K562 (cell line): ENCODE data around the gene LNPEP. TPM values are rescaled to one million over a fixed set of nuclear protein-coding genes. Genes with fewer than 3 reads are reported as not detected.
A peak's percentile ranks its signal among the peaks of the same experiment; 100 is the strongest.

Experiments used
- ARID2 ChIP-seq: fragments of 450-650 bp; IDR thresholded peaks from 2 replicates; pipeline ENCODE4 v1.6.1; 2017; ENCODE audit warnings: antibody characterized with exemption, mild to moderate bottlenecking
- CBFA2T2 ChIP-seq: fragments of 450-650 bp; conservative IDR thresholded peaks from 2 replicates; pipeline ENCODE4 v1.6.1; 2017; ENCODE audit warnings: mild to moderate bottlenecking
- CEBPG ChIP-seq, 3 experiments: fragments of 200-800 bp in 1 of 3; sonication (Bioruptor generic) in 1 of 3; sonication (generic) in 1 of 3; formaldehyde crosslinking in 1 of 3; IDR thresholded peaks in 2 of 3; conservative IDR thresholded peaks in 1 of 3; 2 replicates each; pipeline versions ENCODE4 v1.6.1 to v1.8.0; 2016 to 2022; ENCODE audit warnings: missing compliant biosample characterization in 2 of 3, missing genetic modification characterization in 2 of 3, mild to moderate bottlenecking in 1 of 3, missing genetic modification reagents in 1 of 3
- FIP1L1 ChIP-seq: fragments of 200-400 bp; formaldehyde crosslinking; IDR thresholded peaks from 2 replicates; pipeline ENCODE4 v1.6.1; 2018; ENCODE audit warnings: mild to moderate bottlenecking, low read depth, low read length; ENCODE audit not compliant: poor library complexity, severe bottlenecking
- HDAC8 ChIP-seq: fragments of 450-650 bp; IDR thresholded peaks from 2 replicates; pipeline ENCODE4 v1.6.1; 2016; ENCODE audit warnings: mild to moderate bottlenecking, missing genetic modification characterization, moderate library complexity, missing compliant biosample characterization
- HLTF ChIP-seq: fragments of 450-650 bp; IDR thresholded peaks from 2 replicates; pipeline ENCODE4 v1.6.1; 2016
- HMG20A ChIP-seq: fragments of 450-650 bp; formaldehyde crosslinking; conservative IDR thresholded peaks from 2 replicates; pipeline ENCODE4 v1.4.0; 2020; ENCODE audit warnings: mild to moderate bottlenecking, mixed read lengths
- KDM4B ChIP-seq, 2 experiments: fragments of 450-650 bp in 1 of 2; sonication (generic) in 1 of 2; IDR thresholded peaks; 2 replicates each; pipeline ENCODE4 v1.6.1; 2016 to 2017; ENCODE audit warnings: borderline replicate concordance in 2 of 2, antibody characterized with exemption in 1 of 2, low read depth in 1 of 2, mild to moderate bottlenecking in 1 of 2
- NR2F6 ChIP-seq: fragments of 450-650 bp; formaldehyde crosslinking; IDR thresholded peaks from 2 replicates; pipeline ENCODE4 v1.4.0; 2020; ENCODE audit warnings: mild to moderate bottlenecking
- PHTF2 ChIP-seq: fragments of 250-450 bp; sonication (Bioruptor Pico); IDR thresholded peaks from 2 replicates; pipeline ENCODE4 v1.5.0; 2021; ENCODE audit warnings: mild to moderate bottlenecking
- RBFOX2 ChIP-seq: fragments of 200-400 bp; formaldehyde crosslinking; IDR thresholded peaks from 2 replicates; pipeline ENCODE4 v1.6.1; 2017; ENCODE audit warnings: low read depth, mild to moderate bottlenecking, low read length, moderate library complexity
- SMARCB1 ChIP-seq: IDR thresholded peaks from 2 replicates; pipeline ENCODE4 v1.6.1; 2011; ENCODE audit warnings: improper control_type of control experiment, low read depth; ENCODE audit not compliant: insufficient read length
- SPI1 ChIP-seq: IDR thresholded peaks from 2 replicates; pipeline ENCODE4 v1.6.1; 2011; ENCODE audit warnings: low read depth, low read length, control low read depth, borderline replicate concordance
- SRSF3 ChIP-seq: fragments of 200-400 bp; formaldehyde crosslinking; IDR thresholded peaks from 2 replicates; pipeline ENCODE4 v1.6.1; 2016; ENCODE audit warnings: mild to moderate bottlenecking, low read length, moderate library complexity; ENCODE audit not compliant: insufficient read depth
- TAL1 ChIP-seq: fragments of 450-650 bp; IDR thresholded peaks from 2 replicates; pipeline ENCODE4 v1.6.1; 2016; ENCODE audit warnings: mild to moderate bottlenecking
- TCF7L2 ChIP-seq: fragments of 150-350 bp; IDR thresholded peaks from 2 replicates; pipeline ENCODE4 v1.6.1; 2016; ENCODE audit warnings: low read depth, mild to moderate bottlenecking, low read length, moderate library complexity
- ZEB2 ChIP-seq: fragments of 450-650 bp; IDR thresholded peaks from 2 replicates; pipeline ENCODE4 v1.6.1; 2016
- ZNF174 ChIP-seq: fragments of 250-450 bp; sonication (Bioruptor Pico); IDR thresholded peaks from 2 replicates; pipeline ENCODE4 v1.4.0; 2020; ENCODE audit warnings: mild to moderate bottlenecking
- polyA plus RNA-seq, 8 experiments: library from polyadenylated mRNA; depleted of rRNA in 4 of 8; stranded (reverse) in 5 of 8; unstranded in 3 of 8; fragments of >200 nt; fragmentation: Nextera tagmentation in 2 of 8; fragmentation: Illumina TruSeq in 1 of 8; extraction: Ambion mirVana in 2 of 8; extraction: Trizol in 1 of 8; gene quantifications; 2 replicates each; pipeline versions ENCODE4 v1.2.1 to v1.2.3, GENCODE V29; 2011 to 2014; ENCODE audit warnings: inconsistent platforms in 1 of 8, missing spikeins in 1 of 8
- total RNA-seq, 7 experiments: library from RNA; depleted of rRNA in 6 of 7; stranded (reverse); fragments of >200 nt in 6 of 7; fragmentation: Illumina TruSeq in 2 of 7; extraction: Trizol in 2 of 7; gene quantifications; 2 replicates each; pipeline versions ENCODE4 v1.2.1 to v1.2.3, GENCODE V29; 2011 to 2021; ENCODE audit warnings: low replicate concordance in 1 of 7
- TF ChIP-seq, protein P1 (sequence below), 2 experiments: fragments of 200-800 bp in 1 of 2; sonication (Bioruptor generic) in 1 of 2; sonication (generic) in 1 of 2; formaldehyde crosslinking in 1 of 2; IDR thresholded peaks in 1 of 2; conservative IDR thresholded peaks in 1 of 2; 2 replicates each; pipeline versions ENCODE4 v1.5.0 to v1.6.1; 2016 to 2020; ENCODE audit warnings: missing compliant biosample characterization in 1 of 2, missing genetic modification characterization in 1 of 2, missing genetic modification reagents in 1 of 2
- TF ChIP-seq, protein P2 (sequence below): fragments of 250-450 bp; sonication (Bioruptor Pico); IDR thresholded peaks from 2 replicates; pipeline ENCODE4 v1.4.0; 2020; ENCODE audit warnings: mild to moderate bottlenecking, moderate library complexity
- TF ChIP-seq, protein P3 (sequence below): fragments of 200-800 bp; sonication (Bioruptor generic); IDR thresholded peaks from 2 replicates; pipeline ENCODE4 v1.6.1; 2017; ENCODE audit warnings: missing genetic modification characterization, missing compliant biosample characterization
- TF ChIP-seq, protein P4 (sequence below): IDR thresholded peaks from 2 replicates; pipeline ENCODE4 v1.6.1; 2016; ENCODE audit warnings: missing genetic modification characterization, missing compliant biosample characterization
- TF ChIP-seq, protein P5 (sequence below): sonication (generic); formaldehyde crosslinking; IDR thresholded peaks from 2 replicates; pipeline ENCODE4 v1.8.0; 2022; ENCODE audit warnings: mild to moderate bottlenecking, missing genetic modification reagents

Gene LNPEP
- total and polyA plus RNA-seq, 9 of the 15 experiments (the other 6 are each of a cell fraction or from before 2014, with no cell fraction given), result 2.6 to 27.9 (median 11.2) TPM

DNA sequence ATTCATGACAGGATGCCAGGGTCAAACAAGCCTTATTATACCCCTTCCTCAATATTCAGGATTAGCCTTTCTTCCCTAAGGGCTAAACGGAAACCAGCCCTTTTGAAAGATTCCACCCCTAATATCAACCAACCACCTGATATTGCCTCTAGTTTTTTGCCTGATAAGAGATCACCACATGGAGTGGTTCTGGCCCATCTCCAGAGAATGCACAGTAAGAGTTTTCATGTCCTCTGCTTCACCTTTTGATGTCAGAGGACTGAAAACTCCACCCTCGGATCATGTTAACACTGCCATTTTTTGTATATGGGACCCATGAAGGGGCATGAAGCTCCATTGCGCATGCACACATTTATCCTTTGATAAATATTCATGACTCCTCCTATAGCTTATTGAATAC, 5.8 kb upstream of the LNPEP start (continued):
- TF ChIP-seq, protein P1, sequence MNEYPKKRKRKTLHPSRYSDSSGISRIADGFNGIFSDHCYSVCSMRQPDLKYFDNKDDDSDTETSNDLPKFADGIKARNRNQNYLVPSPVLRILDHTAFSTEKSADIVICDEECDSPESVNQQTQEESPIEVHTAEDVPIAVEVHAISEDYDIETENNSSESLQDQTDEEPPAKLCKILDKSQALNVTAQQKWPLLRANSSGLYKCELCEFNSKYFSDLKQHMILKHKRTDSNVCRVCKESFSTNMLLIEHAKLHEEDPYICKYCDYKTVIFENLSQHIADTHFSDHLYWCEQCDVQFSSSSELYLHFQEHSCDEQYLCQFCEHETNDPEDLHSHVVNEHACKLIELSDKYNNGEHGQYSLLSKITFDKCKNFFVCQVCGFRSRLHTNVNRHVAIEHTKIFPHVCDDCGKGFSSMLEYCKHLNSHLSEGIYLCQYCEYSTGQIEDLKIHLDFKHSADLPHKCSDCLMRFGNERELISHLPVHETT (CRISPR knock-in tag; conservative IDR thresholded peaks at IDR 0.05 in 1 of 2, IDR thresholded peaks at IDR 0.05 in 1 of 2), result no peak
- no peak for TF ChIP-seq CEBPG (CRISPR knock-in tag; IDR thresholded peaks at IDR 0.05)
- TF ChIP-seq CEBPG (tag; conservative IDR thresholded peaks at IDR 0.05 in 1 of 2, IDR thresholded peaks at IDR 0.05 in 1 of 2), result no peak
- peak; percentile 70 for TF ChIP-seq TAL1
- no peak for TF ChIP-seq KDM4B (IDR thresholded peaks at IDR 0.05; ENCODE audit: borderline replicate concordance in 2 of 2, low read depth in 1 of 2)
- TF ChIP-seq TCF7L2, result no peak
- TF ChIP-seq ARID2, result no peak
- TF ChIP-seq SRSF3, result no peak
- TF ChIP-seq FIP1L1, result no peak
- TF ChIP-seq, protein P2, sequence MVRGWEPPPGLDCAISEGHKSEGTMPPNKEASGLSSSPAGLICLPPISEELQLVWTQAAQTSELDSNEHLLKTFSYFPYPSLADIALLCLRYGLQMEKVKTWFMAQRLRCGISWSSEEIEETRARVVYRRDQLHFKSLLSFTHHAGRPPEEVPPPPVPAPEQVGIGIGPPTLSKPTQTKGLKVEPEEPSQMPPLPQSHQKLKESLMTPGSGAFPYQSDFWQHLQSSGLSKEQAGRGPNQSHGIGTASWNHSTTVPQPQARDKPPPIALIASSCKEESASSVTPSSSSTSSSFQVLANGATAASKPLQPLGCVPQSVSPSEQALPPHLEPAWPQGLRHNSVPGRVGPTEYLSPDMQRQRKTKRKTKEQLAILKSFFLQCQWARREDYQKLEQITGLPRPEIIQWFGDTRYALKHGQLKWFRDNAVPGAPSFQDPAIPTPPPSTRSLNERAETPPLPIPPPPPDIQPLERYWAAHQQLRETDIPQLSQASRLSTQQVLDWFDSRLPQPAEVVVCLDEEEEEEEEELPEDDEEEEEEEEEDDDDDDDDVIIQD (CRISPR knock-in tag), result no peak
- TF ChIP-seq NR2F6 (CRISPR knock-in tag), result no peak
- TF ChIP-seq SMARCB1, result no peak
- TF ChIP-seq ZNF174, result no peak
- TF ChIP-seq HMG20A (CRISPR knock-in tag), result no peak
- TF ChIP-seq HDAC8, result no peak
- TF ChIP-seq HLTF, result no peak
- no peak for TF ChIP-seq ZEB2
- TF ChIP-seq CBFA2T2, result peak; percentile 52; the same call in 1 of the 2 replicates
- TF ChIP-seq, protein P3, sequence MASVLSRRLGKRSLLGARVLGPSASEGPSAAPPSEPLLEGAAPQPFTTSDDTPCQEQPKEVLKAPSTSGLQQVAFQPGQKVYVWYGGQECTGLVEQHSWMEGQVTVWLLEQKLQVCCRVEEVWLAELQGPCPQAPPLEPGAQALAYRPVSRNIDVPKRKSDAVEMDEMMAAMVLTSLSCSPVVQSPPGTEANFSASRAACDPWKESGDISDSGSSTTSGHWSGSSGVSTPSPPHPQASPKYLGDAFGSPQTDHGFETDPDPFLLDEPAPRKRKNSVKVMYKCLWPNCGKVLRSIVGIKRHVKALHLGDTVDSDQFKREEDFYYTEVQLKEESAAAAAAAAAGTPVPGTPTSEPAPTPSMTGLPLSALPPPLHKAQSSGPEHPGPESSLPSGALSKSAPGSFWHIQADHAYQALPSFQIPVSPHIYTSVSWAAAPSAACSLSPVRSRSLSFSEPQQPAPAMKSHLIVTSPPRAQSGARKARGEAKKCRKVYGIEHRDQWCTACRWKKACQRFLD (CRISPR knock-in tag), result no peak
- no peak for TF ChIP-seq PHTF2
- TF ChIP-seq, protein P4, sequence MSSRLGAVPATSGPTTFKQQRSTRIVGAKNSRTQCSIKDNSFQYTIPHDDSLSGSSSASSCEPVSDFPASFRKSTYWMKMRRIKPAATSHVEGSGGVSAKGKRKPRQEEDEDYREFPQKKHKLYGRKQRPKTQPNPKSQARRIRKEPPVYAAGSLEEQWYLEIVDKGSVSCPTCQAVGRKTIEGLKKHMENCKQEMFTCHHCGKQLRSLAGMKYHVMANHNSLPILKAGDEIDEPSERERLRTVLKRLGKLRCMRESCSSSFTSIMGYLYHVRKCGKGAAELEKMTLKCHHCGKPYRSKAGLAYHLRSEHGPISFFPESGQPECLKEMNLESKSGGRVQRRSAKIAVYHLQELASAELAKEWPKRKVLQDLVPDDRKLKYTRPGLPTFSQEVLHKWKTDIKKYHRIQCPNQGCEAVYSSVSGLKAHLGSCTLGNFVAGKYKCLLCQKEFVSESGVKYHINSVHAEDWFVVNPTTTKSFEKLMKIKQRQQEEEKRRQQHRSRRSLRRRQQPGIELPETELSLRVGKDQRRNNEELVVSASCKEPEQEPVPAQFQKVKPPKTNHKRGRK, result no peak
- TF ChIP-seq RBFOX2, result no peak
- TF ChIP-seq, protein P5, sequence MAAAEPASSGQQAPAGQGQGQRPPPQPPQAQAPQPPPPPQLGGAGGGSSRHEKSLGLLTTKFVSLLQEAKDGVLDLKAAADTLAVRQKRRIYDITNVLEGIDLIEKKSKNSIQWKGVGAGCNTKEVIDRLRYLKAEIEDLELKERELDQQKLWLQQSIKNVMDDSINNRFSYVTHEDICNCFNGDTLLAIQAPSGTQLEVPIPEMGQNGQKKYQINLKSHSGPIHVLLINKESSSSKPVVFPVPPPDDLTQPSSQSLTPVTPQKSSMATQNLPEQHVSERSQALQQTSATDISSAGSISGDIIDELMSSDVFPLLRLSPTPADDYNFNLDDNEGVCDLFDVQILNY (CRISPR knock-in tag), result no peak
- TF ChIP-seq SPI1, result no peak
